NCI-H187 treated with DMSO at 0.1 percent for 48 hours (cell line): Measurements from ENCODE around the gene MAP1S.

Experiments used
- DNase-seq: peaks from one replicate; lab custom pipeline; 2025; lab: John Stamatoyannopoulos, UW

The MAP1S gene, protein sequence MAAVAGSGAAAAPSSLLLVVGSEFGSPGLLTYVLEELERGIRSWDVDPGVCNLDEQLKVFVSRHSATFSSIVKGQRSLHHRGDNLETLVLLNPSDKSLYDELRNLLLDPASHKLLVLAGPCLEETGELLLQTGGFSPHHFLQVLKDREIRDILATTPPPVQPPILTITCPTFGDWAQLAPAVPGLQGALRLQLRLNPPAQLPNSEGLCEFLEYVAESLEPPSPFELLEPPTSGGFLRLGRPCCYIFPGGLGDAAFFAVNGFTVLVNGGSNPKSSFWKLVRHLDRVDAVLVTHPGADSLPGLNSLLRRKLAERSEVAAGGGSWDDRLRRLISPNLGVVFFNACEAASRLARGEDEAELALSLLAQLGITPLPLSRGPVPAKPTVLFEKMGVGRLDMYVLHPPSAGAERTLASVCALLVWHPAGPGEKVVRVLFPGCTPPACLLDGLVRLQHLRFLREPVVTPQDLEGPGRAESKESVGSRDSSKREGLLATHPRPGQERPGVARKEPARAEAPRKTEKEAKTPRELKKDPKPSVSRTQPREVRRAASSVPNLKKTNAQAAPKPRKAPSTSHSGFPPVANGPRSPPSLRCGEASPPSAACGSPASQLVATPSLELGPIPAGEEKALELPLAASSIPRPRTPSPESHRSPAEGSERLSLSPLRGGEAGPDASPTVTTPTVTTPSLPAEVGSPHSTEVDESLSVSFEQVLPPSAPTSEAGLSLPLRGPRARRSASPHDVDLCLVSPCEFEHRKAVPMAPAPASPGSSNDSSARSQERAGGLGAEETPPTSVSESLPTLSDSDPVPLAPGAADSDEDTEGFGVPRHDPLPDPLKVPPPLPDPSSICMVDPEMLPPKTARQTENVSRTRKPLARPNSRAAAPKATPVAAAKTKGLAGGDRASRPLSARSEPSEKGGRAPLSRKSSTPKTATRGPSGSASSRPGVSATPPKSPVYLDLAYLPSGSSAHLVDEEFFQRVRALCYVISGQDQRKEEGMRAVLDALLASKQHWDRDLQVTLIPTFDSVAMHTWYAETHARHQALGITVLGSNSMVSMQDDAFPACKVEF

DNA sequence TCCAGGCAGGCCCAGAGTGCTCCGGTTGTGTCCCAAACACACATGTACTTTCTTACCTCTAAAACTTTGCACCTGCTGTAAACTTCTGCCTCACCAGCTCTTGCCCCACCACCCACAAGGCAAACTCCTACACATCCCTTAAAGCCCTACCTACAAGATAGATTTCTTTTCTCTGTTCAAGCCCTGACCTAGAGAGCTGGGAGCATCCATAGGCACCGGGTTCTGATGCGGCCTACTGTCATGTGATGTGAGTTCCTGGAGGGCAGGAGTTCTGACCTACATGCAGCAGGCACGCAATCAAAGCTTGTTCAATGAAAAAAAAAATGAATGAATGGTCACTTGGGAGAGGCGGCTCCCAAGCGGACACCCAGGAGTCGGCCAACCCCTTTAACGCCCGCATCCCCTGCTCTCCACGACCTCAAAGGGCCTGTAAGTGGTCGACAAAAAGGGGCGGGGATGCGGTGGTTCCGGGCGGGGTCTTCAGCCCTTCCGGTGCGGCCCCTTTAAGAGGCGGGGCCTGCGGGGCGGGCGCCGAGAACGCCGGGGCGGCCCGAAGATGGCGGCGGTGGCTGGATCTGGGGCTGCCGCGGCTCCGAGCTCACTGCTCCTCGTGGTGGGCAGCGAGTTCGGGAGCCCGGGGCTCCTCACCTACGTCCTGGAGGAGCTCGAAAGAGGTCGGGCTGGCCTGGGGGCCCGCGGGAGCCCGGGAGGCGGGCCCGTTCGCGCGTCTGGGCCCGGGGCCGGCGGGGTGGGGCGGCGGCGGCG lies at the start of gene MAP1S:
Gene MAP1S (plus strand): TSS at position 534 of the 765 bp plus-strand sequence. CDS start 23 bp downstream, at position 557.
- DNase-seq = no peak

DNA sequence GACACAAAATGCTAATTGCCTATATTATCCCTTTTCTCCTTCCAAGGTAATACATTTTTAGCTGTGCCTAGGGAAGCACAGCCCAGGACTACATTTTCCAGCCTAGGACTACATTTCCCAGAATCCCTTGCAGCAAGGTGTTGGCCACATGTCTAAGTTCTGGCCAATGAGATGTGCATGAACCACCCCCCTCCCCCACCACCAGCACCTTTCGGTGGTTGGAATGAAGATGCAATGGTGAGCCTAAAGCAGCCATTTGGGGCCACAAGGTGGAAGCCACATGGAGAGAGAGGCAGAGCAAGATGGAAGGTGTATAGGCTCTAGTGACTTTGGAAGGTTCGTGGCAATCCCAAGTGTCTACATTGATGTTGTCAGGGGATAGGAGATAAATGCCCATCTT lies 47.4 kb upstream of the MAP1S start:
- DNase-seq = no peak

DNA sequence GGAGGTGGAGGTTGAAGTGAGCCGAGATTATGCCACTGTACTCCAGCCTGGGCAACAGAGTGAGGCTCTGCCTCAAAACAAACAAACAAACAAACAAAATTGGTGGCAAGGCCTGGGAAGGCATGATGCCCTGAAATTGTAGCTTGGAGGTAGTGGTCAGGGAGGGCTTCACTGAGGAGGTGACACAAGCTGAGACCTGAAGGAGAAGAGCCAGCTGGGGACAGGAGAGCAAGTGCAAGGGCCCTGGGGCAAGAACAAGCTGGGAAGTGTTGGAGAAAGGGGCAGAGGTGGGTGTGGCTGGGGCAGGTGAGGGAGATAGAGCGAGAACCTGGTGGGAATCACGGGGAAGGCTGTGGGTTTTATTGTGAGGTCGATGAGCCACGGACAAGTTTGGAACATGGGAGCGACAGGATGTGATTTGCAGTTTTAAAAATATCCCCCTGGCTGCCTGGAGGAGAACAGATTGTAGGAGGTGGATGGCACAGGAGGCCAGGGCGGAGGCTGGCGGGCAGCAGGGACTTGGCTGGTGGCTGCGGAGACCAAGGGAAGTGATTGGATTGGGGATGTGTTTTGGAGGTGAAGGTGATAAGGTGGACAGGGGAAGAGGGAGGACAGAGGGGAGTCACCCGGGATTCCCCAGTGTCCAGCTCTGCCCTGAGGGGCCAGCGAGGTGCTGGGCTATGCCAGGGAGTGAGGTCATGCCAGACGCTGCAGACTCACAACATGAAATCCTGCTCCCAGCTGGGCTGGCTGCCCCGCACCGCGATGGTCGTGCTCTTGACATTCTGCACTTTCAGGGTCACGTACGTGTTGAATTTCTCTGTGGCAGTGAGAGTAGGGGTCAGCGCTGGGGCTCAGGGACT lies 45.1 kb upstream of the MAP1S start:
- no peak for DNase-seq

DNA sequence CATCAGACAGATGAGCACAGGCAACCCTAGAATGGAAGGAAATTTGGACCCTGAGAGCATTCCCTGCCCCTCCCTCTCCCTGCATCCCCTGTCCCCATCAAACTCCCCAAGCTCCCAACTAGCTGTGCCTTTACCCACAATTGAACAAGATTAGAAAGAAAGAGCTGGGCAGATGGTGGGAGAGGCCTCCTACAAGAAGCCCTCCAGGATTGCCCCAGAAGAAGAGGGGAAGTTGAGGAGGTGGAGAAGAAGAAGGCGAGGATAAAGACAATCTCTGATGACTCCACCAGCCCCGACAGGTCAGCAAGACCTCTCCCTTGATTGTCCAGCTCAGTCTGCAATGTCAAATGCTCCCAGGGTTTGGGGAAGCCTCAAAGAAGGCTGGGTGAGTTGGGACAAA lies 43.0 kb upstream of the MAP1S start:
- DNase-seq = no peak

DNA sequence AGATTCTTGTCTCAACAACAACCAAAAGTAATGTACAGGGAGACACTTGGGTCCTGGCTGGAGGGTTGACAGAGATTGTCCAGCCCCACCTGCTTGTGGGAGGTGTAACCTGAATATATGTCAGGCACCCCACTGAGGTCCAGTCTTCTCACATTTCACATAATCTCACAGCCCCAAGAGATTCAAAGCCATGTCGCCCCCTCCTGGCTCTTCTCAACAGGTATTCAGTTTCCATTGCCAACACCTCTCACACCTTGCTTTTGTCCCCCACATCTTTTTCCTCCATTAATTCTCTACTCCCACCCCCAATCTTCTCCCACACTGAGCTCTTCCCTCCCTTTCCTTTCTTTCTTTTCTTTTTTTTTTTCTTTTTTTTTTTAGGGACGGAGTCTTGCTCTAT lies 42.3 kb upstream of the MAP1S start:
- DNase-seq = no peak

DNA sequence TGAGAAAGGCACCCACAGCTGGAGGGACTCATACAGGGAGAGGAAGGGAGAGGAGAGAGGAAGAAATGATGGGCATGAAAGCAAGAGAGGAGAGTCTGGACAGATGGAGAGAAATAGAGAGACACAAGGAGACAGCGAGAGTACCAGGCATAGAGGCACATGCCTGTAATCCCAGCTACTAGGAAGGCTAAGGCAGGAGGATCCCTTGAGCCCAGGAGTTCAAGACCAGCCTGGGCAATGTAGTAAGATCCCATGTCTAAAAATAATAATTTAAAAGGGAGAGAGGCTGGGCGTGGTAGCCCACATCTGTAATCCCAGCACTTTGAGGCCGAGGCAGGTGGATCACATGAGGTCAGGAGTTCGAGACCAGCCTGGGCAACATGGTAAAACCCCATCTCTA lies 40.4 kb upstream of the MAP1S start:
- DNase-seq = no peak

DNA sequence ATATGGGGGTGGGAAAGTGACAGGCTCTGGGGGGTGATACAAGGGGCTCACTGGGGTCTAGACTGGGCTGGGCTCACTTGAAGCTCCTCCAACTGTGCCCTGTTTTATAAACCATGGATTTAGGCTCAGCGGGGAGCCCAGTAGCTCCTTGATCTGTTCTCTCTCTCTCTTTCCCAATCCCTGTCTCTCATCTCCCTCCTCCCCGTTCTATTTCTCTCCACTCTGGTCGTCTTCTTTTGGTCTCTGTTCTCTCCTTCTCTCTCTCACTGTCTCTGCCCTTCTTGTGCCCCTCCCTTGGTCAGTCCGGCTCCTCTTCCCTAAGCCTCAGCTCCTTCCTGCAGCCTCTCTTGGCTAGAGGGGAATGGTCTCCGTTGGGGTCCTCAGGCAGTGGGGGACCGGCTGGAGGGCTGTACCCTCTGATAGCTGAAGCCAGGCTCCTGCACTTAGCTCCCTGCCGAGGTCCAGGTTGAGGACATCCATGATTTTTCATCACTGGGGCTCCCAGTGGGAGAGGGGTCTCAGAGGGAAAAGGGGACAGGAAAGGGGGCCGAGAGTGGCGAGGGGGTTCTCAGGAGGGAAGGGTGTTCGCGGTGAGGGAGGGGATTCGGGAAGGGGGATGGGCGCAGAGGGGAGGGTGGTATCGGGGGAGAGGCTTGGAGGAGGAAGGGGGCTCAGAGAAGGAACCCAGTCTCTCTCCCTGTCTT lies 39.6 kb upstream of the MAP1S start:
- DNase-seq = no peak

DNA sequence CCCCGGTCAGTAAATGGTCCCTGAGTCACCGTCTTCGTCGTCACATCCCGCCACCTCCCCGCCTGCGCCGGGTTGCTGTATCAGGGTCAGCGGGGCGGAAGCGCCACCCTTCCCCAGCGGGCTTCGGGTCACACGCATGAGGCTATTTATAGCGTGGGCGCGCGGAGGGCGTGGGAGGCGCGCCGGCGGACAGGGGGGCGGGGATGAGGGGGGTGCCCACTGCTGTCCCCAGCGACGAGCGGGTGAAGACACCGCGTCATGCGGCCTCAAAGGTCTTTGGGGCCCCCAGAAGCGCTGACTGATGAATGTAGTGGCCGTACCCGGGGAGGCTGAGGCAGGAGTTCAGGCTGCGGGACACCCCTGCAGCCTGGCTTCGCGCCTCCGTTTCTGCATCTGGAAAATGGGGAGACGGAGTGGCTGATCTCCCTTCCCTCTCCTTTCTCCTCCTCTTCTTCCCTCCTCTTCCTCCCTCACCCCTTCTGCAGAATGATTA lies 39.0 kb upstream of the MAP1S start:
- DNase-seq = no peak

DNA sequence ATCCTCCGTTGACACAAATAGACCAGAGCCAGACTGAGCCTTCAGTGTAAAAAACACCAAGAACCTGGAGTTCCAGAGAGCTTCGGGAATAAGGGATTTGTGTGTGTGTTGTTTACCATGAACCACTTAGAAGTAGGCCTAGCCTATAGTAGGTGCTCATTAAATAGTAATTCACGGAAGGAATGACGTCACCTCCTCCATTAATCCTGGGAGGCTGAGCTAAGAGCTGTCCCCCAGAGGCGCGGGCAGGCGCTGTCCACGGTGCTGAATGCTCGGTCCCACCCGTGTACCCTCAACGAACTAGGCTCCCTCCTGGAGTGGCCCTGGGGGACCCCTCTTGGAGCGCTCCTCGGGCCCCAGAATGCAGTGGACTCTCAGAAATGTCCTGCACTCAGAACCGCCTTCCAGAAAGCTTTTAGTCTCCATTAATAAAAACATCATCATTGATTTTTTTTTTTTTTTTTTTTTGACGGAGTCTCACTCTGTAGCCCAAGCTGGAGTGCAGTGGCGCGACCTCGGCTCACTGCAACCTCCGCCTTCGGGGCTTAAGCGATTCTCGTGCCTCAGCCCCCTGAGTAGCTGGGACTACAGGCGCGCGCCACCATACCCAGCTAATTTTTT lies 37.7 kb upstream of the MAP1S start:
- DNase-seq = no peak

DNA sequence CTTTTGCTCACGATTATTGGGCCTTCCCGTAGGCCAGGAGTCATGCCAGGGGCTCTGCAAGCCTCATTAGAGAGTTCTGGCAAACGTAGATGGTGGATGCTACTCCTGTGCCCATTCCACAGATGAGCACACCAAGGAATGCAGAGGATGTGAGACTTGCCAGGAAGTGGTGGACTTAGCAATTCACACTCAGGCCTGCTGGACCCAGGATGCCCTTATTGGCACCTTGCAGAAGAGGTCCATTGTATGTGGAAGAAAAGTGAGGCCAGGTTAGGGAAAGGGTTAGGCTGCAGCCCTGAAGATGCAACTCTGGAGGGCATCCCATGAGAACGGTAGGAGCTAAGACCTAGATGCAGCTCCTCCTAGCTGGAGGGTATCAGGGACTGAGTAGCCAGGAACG lies 37.0 kb upstream of the MAP1S start:
- no peak for DNase-seq

DNA sequence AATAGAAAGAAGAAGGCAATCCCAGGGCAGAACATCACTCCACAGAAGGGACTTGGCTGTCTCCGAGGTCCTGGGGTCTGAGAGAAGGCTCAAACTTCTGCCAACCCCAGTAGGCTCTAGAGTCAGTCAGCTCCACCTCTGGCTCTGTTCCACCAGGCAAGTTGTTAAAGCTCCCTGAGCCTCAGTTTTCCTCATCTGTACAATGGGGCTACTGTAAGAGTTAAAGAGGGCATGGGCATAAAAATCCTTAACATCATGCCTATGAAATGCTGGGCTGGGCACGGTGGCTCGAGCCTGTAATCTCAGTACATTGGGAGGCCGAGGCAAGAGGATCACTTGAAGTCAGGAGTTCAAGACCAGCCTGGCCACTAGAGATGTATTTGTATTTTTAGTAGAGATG lies 36.2 kb upstream of the MAP1S start:
- no peak for DNase-seq

DNA sequence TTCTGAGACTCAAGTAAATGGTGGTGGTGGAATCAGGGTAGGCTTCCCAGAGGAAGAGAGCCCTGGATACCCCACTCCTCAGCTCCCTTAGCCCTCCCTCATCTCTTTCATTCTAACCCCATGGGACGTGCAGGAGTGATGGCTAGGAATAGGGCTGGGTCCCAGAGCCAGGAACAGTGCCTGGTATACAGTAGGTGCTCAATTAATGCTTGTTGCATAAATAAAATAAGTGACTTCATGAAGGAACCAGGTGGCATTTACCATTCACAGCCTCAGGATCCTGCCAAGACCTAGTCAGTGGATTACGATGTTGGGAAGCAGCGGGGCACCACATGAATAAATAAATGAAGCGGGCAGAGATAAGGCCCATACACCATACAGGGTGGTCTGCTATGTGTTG lies 35.0 kb upstream of the MAP1S start:
- DNase-seq = no peak

DNA sequence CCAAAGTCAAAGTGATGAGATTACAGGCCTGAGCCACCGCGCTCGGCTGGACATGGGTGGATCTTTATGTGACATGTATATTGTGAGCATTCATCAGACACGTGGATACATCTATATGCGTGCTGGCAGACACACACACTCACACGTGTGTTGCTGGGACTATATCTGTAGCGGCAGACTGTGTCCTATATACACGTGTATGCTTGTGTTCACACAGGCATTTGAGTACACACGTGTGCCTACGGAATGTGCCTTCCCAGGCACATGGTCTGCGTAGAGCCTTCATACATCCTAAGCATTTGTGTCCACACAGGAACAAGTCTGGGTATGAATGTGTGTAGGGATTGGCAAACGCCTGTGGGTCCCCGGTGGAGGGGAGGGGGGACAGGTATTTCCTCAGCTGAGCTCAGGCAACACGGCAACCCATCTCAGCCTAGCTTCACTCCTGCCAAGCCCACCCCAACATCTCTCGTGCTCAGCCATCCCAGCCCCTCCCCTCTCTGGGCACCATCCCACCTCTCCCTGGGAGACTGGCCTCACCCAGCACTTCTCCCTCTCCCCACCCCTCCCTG lies 33.7 kb upstream of the MAP1S start:
- no peak for DNase-seq

DNA sequence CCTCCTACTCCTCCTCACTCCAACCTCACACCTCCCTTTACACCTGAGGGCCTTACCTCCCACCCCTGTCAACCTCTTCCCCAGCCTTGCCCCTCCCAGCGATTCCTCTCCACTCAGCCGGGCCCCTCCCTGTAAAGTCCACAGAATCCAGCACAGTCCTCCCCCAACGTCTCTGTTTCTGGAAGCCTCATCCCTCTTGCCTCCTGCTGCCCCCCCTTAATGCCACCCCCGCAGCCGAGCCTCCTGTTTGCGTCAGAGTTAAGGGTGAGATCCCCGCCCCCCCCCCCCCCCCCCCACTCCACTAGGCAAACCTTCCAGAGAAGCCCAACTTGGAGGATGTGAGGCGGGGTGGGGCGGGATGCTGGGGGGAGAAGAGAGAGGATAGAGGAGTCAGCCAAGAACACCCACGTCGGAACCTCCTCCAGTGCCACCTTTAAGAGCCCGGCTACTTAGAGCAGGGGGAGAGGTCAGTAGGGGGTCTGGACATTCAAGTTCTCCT lies 33.2 kb upstream of the MAP1S start:
- no peak for DNase-seq

DNA sequence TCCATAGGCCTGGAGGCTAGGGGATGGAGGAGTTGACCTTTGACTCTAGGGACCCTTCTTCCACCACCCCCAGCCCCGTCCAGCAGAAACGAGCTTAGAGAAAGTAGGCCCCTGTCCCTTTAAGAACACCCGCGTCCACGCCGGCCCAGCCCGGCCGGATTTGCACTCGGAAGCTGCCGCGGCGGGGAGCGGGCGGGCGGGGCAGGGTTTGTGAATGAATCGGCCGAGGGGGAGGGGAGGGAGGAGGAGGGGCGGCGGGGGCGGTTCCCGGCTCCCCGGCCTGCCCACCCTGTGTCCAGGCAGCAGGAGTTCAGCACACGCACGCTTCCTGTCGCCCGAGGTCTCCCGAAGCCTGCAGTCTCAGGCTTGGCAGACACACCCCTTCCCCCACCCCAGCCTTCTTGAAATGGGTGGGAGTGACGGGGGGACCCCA lies 32.7 kb upstream of the MAP1S start:
- no peak for DNase-seq

DNA sequence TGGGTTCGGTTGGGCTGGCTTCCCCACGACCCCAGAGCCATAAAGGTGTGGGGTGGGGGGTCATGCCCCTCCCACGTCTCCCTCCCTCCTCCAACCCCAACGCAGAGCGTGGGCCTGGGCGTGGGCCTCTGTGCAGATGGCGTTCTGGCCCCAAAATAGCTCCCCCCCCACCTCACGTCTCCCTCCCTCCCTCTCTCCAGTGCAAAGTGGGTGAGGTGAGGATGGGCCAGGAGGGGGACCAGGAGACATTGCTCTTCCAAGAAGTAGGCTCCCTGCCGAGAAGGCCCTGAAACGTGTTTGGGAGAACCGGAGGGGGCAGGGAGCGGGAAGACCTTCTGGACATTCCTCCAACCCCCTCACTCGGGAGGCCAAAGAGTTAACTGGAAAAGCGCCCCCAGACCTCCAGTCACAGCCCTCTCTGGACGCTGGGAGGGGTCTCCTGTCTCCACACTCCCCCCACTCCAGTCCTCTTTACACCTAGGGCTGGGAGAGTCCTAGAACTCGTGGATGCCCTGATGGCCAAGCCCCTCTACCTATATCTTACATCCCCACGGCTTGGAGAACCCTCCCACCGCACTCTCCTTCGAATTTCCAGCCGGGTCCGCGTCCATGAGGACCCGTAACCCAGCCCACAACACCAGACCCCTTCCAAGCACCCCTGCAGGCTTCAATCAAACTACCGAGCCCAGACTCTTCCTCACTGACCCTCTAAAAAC lies 32.0 kb upstream of the MAP1S start:
- DNase-seq = no peak

DNA sequence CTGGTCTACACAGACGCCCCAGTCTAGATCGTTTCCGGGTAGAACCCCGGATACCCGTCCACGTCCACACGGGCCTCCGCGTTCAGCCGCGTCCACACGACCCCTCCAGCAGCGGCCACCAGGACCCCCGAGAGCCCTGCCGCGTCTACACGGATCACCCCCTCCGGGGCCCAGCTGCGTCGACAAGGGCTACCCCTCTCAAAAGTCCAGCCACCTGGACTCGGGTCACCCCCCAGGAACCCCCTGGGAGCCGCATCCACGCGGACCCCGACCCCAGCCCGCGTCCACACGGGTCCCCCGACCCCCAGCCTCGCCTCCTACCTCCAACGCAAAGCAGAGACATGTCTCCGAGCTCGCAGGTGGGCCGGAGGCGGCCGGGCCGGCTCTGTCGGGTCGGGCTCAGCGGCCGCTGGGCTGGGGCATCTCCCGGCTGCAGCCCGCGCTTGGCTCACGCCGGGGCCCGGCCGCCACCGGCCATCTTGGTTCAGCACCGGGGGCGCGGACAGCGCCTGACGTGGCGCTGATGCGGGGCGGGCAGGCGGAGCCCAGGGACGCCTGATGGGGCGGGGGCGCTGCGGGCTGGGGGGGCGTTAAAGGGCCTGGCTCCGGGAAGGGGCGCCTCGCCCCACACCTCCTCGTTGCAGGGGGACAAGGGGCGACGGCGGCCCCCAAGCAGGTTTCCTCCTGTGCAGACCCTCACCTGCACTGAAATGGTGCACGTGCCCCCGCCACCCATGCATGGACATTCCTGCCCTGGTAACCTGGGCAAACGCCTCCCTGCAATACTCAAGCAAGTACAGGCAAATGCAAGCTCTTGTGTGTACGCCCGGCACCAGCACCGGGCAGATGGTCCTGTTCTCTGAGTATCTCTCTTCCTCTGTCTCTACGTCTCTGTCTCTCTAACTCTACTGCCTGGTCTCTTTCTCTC lies 31.2 kb upstream of the MAP1S start, which contains the start of gene UNC13A:
Gene UNC13A (minus strand): TSS at position 498 of the 928 bp plus-strand sequence. CDS start 155 bp downstream, at position 343.
- DNase-seq = no peak
